Lower leg skin (tissue), 4 donors: ENCODE measurements around the gene UROC1. TPM values are rescaled to one million over a fixed set of nuclear protein-coding genes. Genes with fewer than 3 reads are reported as not detected.

Source experiments
- DNase-seq, 2 donors: peaks; one replicate each; pipeline ENCODE4 v3.0.0-alpha.2; 2019; ENCODE audit warnings: low spot score in 2 of 2
- H3K4me3 ChIP-seq: fragments of 200-600 bp; sonication (generic); 2 replicates; pipeline ENCODE4 v1.5.1; 2017; ENCODE audit warnings: mild to moderate bottlenecking, low read depth; ENCODE audit not compliant: poor library complexity, severe bottlenecking
- POLR2A ChIP-seq, 2 donors: fragments of 450-650 bp; IDR thresholded peaks; one replicate each; pipeline ENCODE4 v1.6.1; 2016 to 2017; ENCODE audit warnings: antibody characterized with exemption in 2 of 2, mild to moderate bottlenecking in 1 of 2, moderate library complexity in 1 of 2
- WGBS, 2 donors: methylation state at CpG; one replicate each; pipeline ENCODE4 v1.1.5; 2018; 5-methylcytosine and 5-hydroxymethylcytosine counted together
- intact Hi-C: fragments of 100-400 bp; cut with DNase I; formaldehyde crosslinking; loops from one replicate; pipeline ENCODE4 v1.15.0; 2023; ENCODE audit warnings: low total_unique reads
- total RNA-seq, 4 donors: library from RNA; depleted of rRNA; stranded (reverse); fragments of >200 nt; gene quantifications; one replicate each; pipeline ENCODE4 v1.1.0, GENCODE V29; 2016
- TF ChIP-seq, protein P1 (sequence below), 3 donors: fragments of 450-650 bp; IDR thresholded peaks; one replicate each; pipeline ENCODE4 v1.5.1; 2016; ENCODE audit warnings: antibody characterized with exemption in 3 of 3, mild to moderate bottlenecking in 3 of 3, moderate library complexity in 2 of 3

The UROC1 gene
- total RNA-seq, 4 donors from 2014 or later: not detected

DNA sequence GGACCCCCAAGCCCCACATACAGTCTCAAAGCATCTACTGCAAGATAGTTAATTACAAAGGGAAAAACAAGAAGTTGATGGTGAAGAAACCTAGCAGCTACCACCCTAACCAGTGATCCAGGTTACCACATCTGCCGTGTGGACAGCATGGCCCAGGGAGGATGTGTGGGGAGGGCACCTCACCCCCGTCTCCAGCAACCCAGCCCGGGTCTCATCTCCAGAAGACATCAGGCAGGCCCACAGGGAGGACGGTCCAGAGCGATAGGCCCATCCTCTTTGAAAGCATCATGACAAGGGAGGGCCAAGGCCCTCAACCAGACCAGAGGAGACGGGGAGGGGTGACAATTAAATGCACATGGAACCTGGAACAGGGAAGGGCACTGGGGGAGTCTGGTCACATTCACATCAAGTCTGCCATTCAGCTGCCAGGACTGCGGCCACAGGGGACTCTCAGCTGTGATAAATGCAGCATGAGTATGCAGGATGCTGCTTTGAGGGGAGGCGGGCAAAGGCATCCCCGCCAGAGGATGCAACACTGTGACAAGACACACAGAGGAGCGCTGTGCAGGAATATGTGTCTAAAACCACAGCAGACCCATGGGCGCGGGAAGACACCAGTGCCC, 60.7 kb downstream of the UROC1 start:
- DNase-seq: peak in 1 of 2 donors; percentile 76
- 86 to 87% methylated on average over 12 of the region's 12 CpGs for WGBS, 2 donors
- TF ChIP-seq, protein P1, sequence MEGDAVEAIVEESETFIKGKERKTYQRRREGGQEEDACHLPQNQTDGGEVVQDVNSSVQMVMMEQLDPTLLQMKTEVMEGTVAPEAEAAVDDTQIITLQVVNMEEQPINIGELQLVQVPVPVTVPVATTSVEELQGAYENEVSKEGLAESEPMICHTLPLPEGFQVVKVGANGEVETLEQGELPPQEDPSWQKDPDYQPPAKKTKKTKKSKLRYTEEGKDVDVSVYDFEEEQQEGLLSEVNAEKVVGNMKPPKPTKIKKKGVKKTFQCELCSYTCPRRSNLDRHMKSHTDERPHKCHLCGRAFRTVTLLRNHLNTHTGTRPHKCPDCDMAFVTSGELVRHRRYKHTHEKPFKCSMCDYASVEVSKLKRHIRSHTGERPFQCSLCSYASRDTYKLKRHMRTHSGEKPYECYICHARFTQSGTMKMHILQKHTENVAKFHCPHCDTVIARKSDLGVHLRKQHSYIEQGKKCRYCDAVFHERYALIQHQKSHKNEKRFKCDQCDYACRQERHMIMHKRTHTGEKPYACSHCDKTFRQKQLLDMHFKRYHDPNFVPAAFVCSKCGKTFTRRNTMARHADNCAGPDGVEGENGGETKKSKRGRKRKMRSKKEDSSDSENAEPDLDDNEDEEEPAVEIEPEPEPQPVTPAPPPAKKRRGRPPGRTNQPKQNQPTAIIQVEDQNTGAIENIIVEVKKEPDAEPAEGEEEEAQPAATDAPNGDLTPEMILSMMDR (IDR thresholded peaks at IDR 0.05): no peak
- TF ChIP-seq POLR2A (IDR thresholded peaks at IDR 0.05): no peak
- H3K4me3 ChIP-seq: no peak overlapping the region
- intact Hi-C loops: no loop called here

DNA sequence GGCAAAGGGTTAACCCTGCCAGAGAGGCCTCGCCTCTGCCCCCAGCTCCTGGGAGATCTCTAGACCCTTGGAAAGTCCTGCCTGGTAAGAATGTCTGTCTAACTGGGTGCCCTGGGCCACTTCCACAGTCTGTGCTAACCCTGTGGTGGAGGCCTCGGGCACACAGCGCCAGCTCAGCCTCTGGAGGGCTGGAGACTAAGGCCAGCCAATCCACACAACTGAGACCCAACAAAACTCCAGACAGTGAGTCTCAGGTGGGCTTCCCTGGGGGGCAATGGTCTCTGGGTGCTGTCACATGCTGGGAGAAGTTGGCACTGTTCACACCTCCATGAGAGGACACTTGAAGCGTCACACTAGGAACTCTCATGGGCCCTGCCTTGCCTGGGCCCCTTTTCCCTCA, 61.4 kb downstream of the UROC1 start:
- intact Hi-C loops: no loop called here
- no peak for TF ChIP-seq POLR2A (IDR thresholded peaks at IDR 0.05)
- TF ChIP-seq, protein P1 (IDR thresholded peaks at IDR 0.05): no peak
- no peak overlapping the region for H3K4me3 ChIP-seq
- DNase-seq: peak in 1 of 2 donors; percentile 76
- 71 to 82% methylated on average over 4 of the region's 4 CpGs for WGBS, 2 donors

DNA sequence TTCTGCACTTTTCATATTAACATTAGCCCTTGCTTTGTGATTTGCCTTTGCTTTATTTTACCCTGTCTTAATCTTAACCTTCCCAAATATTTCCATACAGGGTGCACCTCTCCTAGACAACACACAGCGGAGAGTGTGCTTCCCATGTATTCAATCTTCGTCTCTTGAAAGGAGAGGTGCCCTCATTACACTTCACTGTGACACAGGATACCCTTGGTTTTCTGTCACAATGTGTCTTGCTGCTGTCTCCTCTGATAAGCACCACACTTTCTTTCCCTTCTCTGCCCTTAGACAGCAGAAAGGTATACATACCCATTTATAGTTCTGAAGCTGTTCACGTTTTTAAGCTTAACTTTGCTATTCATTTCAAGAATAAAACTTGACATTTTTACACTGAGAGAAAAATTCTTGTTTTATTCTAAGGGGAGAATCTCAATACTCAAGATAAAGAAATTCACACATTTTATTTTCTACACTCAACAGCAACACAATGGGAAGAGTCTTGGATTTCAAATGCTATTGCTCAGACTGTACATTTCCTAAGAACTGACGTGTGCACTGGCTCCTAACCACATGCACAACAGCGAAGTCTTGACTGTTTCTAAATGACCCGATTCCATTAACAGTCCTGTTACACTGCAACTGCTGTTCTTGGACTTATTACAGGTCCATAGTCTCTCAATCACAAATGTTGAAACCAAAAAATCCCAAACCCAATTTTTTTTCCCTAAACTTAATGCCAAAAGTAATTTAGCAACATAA, 63.0 kb downstream of the UROC1 start:
- DNase-seq: no peak
- 91 to 94% methylated on average over 6 of the region's 6 CpGs for whole genome bisulfite sequencing, 2 donors
- TF ChIP-seq POLR2A (IDR thresholded peaks at IDR 0.05): no peak
- TF ChIP-seq, protein P1 (IDR thresholded peaks at IDR 0.05): no peak
- intact Hi-C loops: no loop called here
- no peak overlapping the region for H3K4me3 ChIP-seq

DNA sequence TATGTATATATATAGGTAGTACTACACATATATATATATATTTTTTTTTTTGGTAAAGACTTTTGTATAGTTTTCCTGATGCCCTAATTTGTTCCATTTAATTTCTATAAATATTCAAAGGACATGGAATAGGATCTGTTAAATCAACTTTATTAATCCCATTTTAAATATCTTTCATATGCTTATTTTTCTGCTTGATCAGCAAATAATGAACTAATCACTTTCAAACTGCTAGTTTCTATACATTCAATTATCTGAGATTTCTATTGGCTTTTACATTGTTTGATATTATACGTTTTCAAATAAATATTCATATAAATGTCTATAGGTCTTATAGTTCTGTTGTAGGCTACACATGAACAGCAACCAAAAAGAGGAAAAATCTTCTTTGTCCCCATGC, 63.5 kb downstream of the UROC1 start:
- H3K4me3 ChIP-seq: no peak overlapping the region
- 79 to 91% methylated on average over 1 of the region's 1 CpG for WGBS, 2 donors
- no peak for TF ChIP-seq POLR2A (IDR thresholded peaks at IDR 0.05)
- TF ChIP-seq, protein P1 (IDR thresholded peaks at IDR 0.05): no peak
- DNase-seq: no peak
- intact Hi-C loops: no loop called here

DNA sequence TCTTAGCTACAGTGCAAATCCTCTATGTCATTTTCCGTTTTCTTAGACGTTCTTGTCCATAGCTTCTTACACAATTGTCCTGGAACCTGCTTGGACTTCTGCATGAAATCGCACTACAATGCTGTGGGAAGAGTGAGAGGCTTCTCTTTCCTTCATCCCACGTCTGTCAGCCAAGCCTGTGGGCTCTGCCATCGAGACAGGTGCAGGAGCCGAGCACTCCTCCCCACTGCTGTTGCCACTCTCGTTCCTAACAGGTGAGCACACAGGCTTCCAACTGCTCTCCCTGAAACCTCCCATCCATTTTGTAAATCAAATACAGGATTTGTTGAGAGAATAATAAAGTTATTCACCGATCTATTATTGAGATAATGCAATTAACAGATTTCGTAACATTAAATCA, 65.4 kb downstream of the UROC1 start:
- no peak overlapping the region for H3K4me3 ChIP-seq
- no peak for DNase-seq
- intact Hi-C loops: no loop called here
- TF ChIP-seq, protein P1 (IDR thresholded peaks at IDR 0.05): no peak
- TF ChIP-seq POLR2A (IDR thresholded peaks at IDR 0.05): no peak
- WGBS, 2 donors: 91% methylated on average over 9 of the region's 9 CpGs
